Osteocyte (in vitro differentiated cells): Measurements from ENCODE around the gene SRRM5. TPM values are rescaled to one million over a fixed set of nuclear protein-coding genes. Genes with fewer than 3 reads are reported as not detected.
A peak's percentile ranks its signal among the peaks of the same experiment; 100 is the strongest.

Source experiments
- DNase-seq: peaks from one replicate; pipeline ENCODE4 v3.0.0; 2021; ENCODE audit warnings: mixed read lengths; ENCODE audit not compliant: unreplicated experiment; ENCODE audit errors: extremely low spot score
- H3K27ac Mint-ChIP-seq: one replicate; pipeline ENCODE4 v1.8.0; 2021; ENCODE audit warnings: mild to moderate bottlenecking, mixed read lengths; ENCODE audit not compliant: unreplicated experiment
- H3K27me3 Mint-ChIP-seq: one replicate; pipeline ENCODE4 v1.8.0; 2021; ENCODE audit warnings: mixed read lengths; ENCODE audit not compliant: unreplicated experiment
- H3K36me3 Mint-ChIP-seq: one replicate; pipeline ENCODE4 v1.8.0; 2021; ENCODE audit warnings: mixed read lengths; ENCODE audit not compliant: unreplicated experiment
- H3K4me1 Mint-ChIP-seq: one replicate; pipeline ENCODE4 v1.8.0; 2021; ENCODE audit warnings: mixed read lengths; ENCODE audit not compliant: unreplicated experiment
- H3K4me3 Mint-ChIP-seq: one replicate; pipeline ENCODE4 v1.8.0; 2021; ENCODE audit warnings: mild to moderate bottlenecking, moderate library complexity, mixed read lengths; ENCODE audit not compliant: unreplicated experiment
- H3K9me3 Mint-ChIP-seq: one replicate; pipeline ENCODE4 v1.8.0; 2021; ENCODE audit warnings: mixed read lengths; ENCODE audit not compliant: unreplicated experiment
- total RNA-seq: library from RNA; stranded (reverse); gene quantifications from 2 replicates; pipeline ENCODE4 v1.2.1, GENCODE V29; 2021
- TF ChIP-seq, protein P1 (sequence below): fragments of 200-600 bp; sonication (generic); IDR thresholded peaks from 2 replicates; pipeline ENCODE4 v1.5.0; 2021; ENCODE audit warnings: antibody characterized with exemption, mild to moderate bottlenecking, moderate library complexity

SRRM5 gene
- total RNA-seq, 1 donor from 2014 or later = 0.35 TPM

GRCh38 chr19:43636121-43636683, 24.3 kb downstream of the SRRM5 start:
- H3K4me1 Mint-ChIP-seq = peaks cover 18% of the 10 kb centered on the region
- H3K9me3 Mint-ChIP-seq = no peaks in the 10 kb centered on the region
- H3K27me3 Mint-ChIP-seq = peaks cover 31% of the 10 kb centered on the region
- no peaks in the 10 kb centered on the region for H3K36me3 Mint-ChIP-seq
- TF ChIP-seq, protein P1, sequence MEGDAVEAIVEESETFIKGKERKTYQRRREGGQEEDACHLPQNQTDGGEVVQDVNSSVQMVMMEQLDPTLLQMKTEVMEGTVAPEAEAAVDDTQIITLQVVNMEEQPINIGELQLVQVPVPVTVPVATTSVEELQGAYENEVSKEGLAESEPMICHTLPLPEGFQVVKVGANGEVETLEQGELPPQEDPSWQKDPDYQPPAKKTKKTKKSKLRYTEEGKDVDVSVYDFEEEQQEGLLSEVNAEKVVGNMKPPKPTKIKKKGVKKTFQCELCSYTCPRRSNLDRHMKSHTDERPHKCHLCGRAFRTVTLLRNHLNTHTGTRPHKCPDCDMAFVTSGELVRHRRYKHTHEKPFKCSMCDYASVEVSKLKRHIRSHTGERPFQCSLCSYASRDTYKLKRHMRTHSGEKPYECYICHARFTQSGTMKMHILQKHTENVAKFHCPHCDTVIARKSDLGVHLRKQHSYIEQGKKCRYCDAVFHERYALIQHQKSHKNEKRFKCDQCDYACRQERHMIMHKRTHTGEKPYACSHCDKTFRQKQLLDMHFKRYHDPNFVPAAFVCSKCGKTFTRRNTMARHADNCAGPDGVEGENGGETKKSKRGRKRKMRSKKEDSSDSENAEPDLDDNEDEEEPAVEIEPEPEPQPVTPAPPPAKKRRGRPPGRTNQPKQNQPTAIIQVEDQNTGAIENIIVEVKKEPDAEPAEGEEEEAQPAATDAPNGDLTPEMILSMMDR = no peak
- no peak overlapping the region for H3K27ac Mint-ChIP-seq
- no peak overlapping the region for H3K4me3 Mint-ChIP-seq
- DNase-seq = no peak

- Mint-ChIP-seq H3K27ac (no peak overlapping the region), H3K9me3 (no peaks in the 10 kb centered on the region), H3K4me1 (peaks cover 21% of the 10 kb centered on the region), H3K27me3 (peaks cover 28% of the 10 kb centered on the region), H3K36me3 (no peaks in the 10 kb centered on the region), H3K4me3 (peak overlapping the region; percentile 77)
- no peak for DNase-seq
- TF ChIP-seq, protein P1 = no peak
These were observed 26.5 kb downstream of the SRRM5 start for GRCh38 chr19:43638214-43638994.

- Mint-ChIP-seq H3K4me1 (peaks cover 21% of the 10 kb centered on the region), H3K4me3 (peak overlapping the region; percentile 77), H3K36me3 (no peaks in the 10 kb centered on the region), H3K27me3 (peaks cover 28% of the 10 kb centered on the region), H3K9me3 (no peaks in the 10 kb centered on the region), H3K27ac (no peak overlapping the region)
- TF ChIP-seq, protein P1 = no peak
- no peak for DNase-seq
These were observed 27.2 kb downstream of the SRRM5 start for GRCh38 chr19:43638995-43639518.

DNA sequence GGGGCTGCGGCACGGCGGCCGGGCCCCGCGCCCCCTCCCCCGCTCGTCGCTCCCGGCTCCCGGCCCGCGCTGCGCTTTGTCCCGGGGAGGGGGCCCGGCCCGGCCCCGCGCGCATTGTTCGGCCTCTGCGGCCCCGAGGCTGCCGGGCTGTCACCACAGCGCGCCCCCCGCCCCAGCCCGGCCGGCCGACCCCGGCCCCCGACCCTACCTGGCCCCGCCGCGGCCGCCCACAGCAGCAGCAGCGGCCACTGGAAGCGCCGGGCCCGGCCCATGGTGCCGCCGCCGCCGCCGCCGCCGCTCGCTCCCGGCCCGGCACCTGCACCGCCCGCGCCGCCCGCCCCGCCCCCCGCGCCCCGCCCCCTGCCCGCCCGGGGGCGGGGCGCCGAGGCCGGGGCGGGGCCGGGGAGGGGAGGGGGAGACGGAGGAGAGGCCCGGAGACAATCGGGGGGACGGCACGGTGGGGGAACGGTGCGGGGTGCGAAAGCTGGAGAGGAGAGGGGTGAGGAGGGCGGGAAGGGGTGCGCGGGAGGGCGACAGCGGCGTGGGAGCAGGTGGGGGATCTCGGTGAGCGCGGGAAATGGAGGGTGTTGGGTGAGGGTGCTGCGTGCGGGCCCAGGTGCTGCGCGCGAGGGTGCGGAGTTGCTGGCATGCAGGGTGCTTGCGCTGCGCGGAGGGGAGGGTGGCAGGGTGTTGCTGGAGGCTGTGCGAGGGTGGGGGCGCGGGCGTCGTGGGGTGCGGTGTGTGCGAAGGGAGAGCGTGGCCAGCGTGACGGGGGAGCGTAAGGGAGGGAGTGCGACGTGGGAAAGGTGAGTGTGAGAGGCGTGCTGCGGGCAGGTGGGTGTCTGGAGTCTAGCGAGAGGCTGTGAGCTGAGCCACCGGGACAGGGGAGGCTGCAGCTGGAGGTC, 27.9 kb downstream of the SRRM5 start, which contains the start of gene CADM4:
TSS of gene CADM4 (minus strand) at position 332 of the 905 bp plus-strand sequence. CDS start at position 272, 60 bp downstream.
- Mint-ChIP-seq H3K4me3 (peak within 1 kb of the TSS; percentile 77), H3K36me3 (no peaks in the 10 kb centered on the region), H3K27me3 (peaks cover 28% of the 10 kb centered on the region), H3K9me3 (no peaks in the 10 kb centered on the region), H3K4me1 (peaks cover 20% of the 10 kb centered on the region), H3K27ac (no peak within 1 kb of the TSS)
- no peak for DNase-seq
- TF ChIP-seq, protein P1 = no peak
